Spinal cord (tissue), 10 donors: ENCODE results near the gene XXYLT1. TPM values are rescaled to one million over a fixed set of nuclear protein-coding genes. Genes with fewer than 3 reads are reported as not detected.

Source experiments
- DNase-seq, 6 donors: peaks; one replicate each; pipeline versions ENCODE4 v3.0.0 to v3.0.0-alpha.2; 2013 to 2015; ENCODE audit warnings: low spot score in 6 of 6, low read depth in 4 of 6
- H3K27ac ChIP-seq: one replicate; pipeline ENCODE4 v1.5.1; 2013; ENCODE audit warnings: low read depth, low read length, control low read depth
- H3K27me3 ChIP-seq: one replicate; pipeline ENCODE4 v1.6.1; 2013; ENCODE audit warnings: low read length; ENCODE audit not compliant: control insufficient read depth, insufficient read depth
- H3K36me3 ChIP-seq: one replicate; pipeline ENCODE4 v1.6.1; 2013; ENCODE audit warnings: low read length; ENCODE audit not compliant: control insufficient read depth, insufficient read depth
- H3K4me1 ChIP-seq: one replicate; pipeline ENCODE4 v1.6.1; 2013; ENCODE audit warnings: low read length; ENCODE audit not compliant: control insufficient read depth, insufficient read depth
- H3K4me3 ChIP-seq: one replicate; pipeline ENCODE4 v1.5.1; 2013; ENCODE audit warnings: low read depth, low read length, control low read depth
- H3K9me3 ChIP-seq: one replicate; pipeline ENCODE4 v1.6.1; 2013; ENCODE audit warnings: low read length; ENCODE audit not compliant: control insufficient read depth, insufficient read depth
- WGBS: methylation state at CpG from one replicate; pipeline ENCODE4 v1.1.5; 2013; ENCODE audit warnings: missing lambda C conversion rate; ENCODE audit not compliant: insufficient coverage; 5-methylcytosine and 5-hydroxymethylcytosine counted together
- polyA plus RNA-seq, 2 donors: library from polyadenylated mRNA; unstranded; fragments of 120-200 nt; gene quantifications; one replicate each; pipeline ENCODE4 v1.2.1, GENCODE V29; 2013; ENCODE audit not compliant: insufficient read length in 2 of 2
- total RNA-seq, 2 donors: library from RNA; depleted of rRNA in 1 of 2; stranded (reverse); fragments of 120-200 nt in 1 of 2; fragments of >200 nt in 1 of 2; gene quantifications; one replicate each; pipeline versions ENCODE4 v1.2.3 to v1.2.4, GENCODE V29; 2013 to 2014
- donor health status: healthy.

Gene XXYLT1
- total and polyA plus RNA-seq, 4 donors, result 28.0 to 47.9 (median 37.5) TPM

GRCh38 chr3:195068084-195069080 is 202.6 kb downstream of the XXYLT1 start:
- Histone ChIP-seq H3K27ac (no peak overlapping the region), H3K9me3 (no peaks in the 10 kb centered on the region), H3K27me3 (no peaks in the 10 kb centered on the region), H3K36me3 (peaks cover 39% of the 10 kb centered on the region), H3K4me1 (no peaks in the 10 kb centered on the region), H3K4me3 (no peak overlapping the region)
- no peak for DNase-seq
- WGBS, result 96% methylated on average over 12 of the region's 18 CpGs

DNA sequence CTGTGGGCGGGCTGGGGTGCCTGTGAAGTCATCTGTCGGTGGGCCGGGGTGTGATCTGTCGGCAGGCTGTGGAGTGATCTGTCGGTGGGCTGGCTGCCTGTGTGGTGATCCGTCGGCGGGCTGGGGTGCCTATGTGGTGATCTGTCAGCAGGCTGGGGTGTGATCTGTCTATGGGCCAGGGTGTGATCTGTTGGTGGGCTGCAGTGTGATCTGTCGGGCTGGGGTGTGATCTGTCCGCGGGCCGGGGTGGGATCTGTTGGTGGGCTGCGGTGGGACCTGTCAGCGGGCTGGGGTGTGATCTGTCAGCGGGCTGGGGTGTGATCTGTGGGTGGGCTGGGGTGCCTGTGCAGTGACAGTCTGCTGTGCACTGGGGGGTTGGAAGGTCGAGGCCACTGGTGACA is 204.5 kb downstream of the XXYLT1 start:
- no peak for DNase-seq
- Histone ChIP-seq H3K27ac (no peak overlapping the region), H3K4me3 (no peak overlapping the region), H3K36me3 (peaks cover 33% of the 10 kb centered on the region), H3K9me3 (no peaks in the 10 kb centered on the region), H3K4me1 (peaks cover 1% of the 10 kb centered on the region), H3K27me3 (no peaks in the 10 kb centered on the region)
- WGBS, result 96% methylated on average over 15 of the region's 16 CpGs

GRCh38 chr3:195065864-195066185 is 205.1 kb downstream of the XXYLT1 start:
- peaks cover 7% of the 10 kb centered on the region for H3K4me1 ChIP-seq
- no peak overlapping the region for H3K4me3 ChIP-seq
- 98% methylated on average over 13 of the region's 13 CpGs for WGBS
- no peak overlapping the region for H3K27ac ChIP-seq
- peaks cover 33% of the 10 kb centered on the region for H3K36me3 ChIP-seq
- no peaks in the 10 kb centered on the region for H3K9me3 ChIP-seq
- H3K27me3 ChIP-seq, result no peaks in the 10 kb centered on the region
- no peak for DNase-seq

- Histone ChIP-seq H3K27me3 (no peaks in the 10 kb centered on the region), H3K4me1 (peaks cover 13% of the 10 kb centered on the region), H3K9me3 (no peaks in the 10 kb centered on the region), H3K4me3 (no peak overlapping the region), H3K36me3 (peaks cover 33% of the 10 kb centered on the region), H3K27ac (no peak overlapping the region)
- WGBS, result 97% methylated on average over 41 of the region's 42 CpGs
- no peak for DNase-seq
Observed at GRCh38 chr3:195065142-195065863, 205.7 kb downstream of the XXYLT1 start.

GRCh38 chr3:195064300-195064931 is 206.5 kb downstream of the XXYLT1 start:
- Histone ChIP-seq H3K4me3 (no peak overlapping the region), H3K4me1 (peaks cover 17% of the 10 kb centered on the region), H3K27ac (no peak overlapping the region), H3K9me3 (no peaks in the 10 kb centered on the region), H3K27me3 (no peaks in the 10 kb centered on the region), H3K36me3 (peaks cover 26% of the 10 kb centered on the region)
- 83% methylated on average over 4 of the region's 8 CpGs for WGBS
- DNase-seq, result no peak

- peaks cover 20% of the 10 kb centered on the region for H3K36me3 ChIP-seq
- WGBS, result 84% methylated on average over 6 of the region's 9 CpGs
- H3K4me3 ChIP-seq, result no peak overlapping the region
- DNase-seq, result no peak
- no peak overlapping the region for H3K27ac ChIP-seq
- peaks cover 21% of the 10 kb centered on the region for H3K4me1 ChIP-seq
- no peaks in the 10 kb centered on the region for H3K27me3 ChIP-seq
- H3K9me3 ChIP-seq, result no peaks in the 10 kb centered on the region
Observed at GRCh38 chr3:195063581-195064193, 207.3 kb downstream of the XXYLT1 start.

DNA sequence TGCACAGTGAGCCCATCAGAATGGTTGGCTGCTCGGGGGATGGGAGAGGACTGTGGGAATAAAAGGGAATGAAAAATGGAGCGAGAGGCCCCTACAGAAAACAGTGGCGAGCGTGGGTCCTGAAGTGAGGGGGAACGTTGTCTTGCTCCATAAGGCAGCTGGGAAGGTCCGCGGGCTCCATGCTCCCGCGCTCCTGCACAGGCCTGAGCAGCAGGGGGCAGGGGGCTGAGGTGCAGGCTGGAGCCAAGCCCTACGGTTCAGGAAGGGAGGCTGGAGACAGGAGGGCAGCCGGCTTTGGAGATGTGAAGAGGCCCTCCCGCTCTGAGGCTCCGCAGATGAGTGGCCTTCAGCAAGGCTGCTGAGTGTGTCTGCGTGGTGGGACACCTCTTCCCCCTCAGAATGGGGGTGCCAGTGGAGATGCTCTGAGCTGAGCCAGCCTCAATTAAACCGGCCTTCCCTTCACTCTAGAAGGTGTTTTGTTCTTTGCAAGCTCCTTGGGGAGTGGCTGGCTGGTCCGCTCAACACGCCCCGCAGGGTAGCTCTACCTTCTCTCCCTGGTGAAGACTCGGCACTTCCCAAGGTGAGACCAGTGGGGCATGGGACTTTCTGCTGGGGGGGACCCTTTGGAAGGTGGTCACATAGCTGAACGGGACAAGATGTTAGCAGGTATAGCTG is 208.0 kb downstream of the XXYLT1 start:
- H3K36me3 ChIP-seq, result peaks cover 16% of the 10 kb centered on the region
- no peak overlapping the region for H3K4me3 ChIP-seq
- H3K27me3 ChIP-seq, result no peaks in the 10 kb centered on the region
- WGBS, result 70% methylated on average over 15 of the region's 20 CpGs
- no peak overlapping the region for H3K27ac ChIP-seq
- peaks cover 27% of the 10 kb centered on the region for H3K4me1 ChIP-seq
- no peak for DNase-seq
- no peaks in the 10 kb centered on the region for H3K9me3 ChIP-seq

GRCh38 chr3:195061756-195062655 is 209.0 kb downstream of the XXYLT1 start:
- Histone ChIP-seq H3K27me3 (no peaks in the 10 kb centered on the region), H3K9me3 (no peaks in the 10 kb centered on the region), H3K4me1 (peaks cover 27% of the 10 kb centered on the region), H3K36me3 (peaks cover 16% of the 10 kb centered on the region), H3K4me3 (no peak overlapping the region), H3K27ac (no peak overlapping the region)
- WGBS, result 91% methylated on average over 31 of the region's 36 CpGs
- no peak for DNase-seq
